ENCODE data around the gene IP6K3.

DNA sequence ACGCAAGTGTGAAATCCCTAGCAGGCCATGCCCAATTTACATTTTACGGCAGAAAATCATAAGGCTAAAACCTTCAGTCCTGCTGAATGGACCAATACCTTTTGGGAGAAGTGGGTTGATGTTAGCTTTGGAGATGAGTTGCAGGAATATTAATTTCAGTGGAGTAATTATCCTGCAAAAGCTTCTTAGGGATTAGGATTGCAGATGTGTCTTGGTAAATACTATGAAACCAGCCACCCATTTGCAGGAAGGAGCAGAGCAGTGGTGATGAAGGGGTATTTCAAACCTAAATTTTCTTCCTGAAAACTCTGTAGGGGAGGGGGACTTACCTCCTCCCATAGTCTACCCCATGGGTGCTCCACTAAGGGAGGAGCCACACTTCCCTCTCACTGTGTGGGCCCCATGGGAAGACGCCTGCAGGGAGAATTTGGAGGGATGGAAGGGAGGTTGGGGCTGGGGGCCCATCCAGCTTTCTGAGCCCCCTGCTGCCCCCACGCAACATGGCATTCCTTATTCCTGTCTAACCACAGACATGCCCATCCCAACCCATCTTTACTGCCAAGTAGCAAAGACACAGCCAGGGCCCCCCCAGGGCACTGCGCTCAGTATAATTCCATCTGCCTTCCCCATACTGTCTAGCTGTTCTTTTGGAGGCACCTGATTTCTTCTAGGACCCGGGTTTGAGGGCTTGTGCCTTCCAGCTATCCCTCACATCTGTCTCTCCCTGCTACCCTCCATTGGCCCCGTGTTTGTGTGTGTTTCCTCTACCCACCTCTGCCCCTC lies 20.6 kb downstream of the IP6K3 start:
- no peak for TF ChIP-seq CTCF (IDR thresholded peaks at IDR 0.05)
- TF ChIP-seq EZH2phosphoT487 (IDR thresholded peaks at IDR 0.05), result no peak

Data from neural progenitor cell (in vitro differentiated cells).